LNCaP clone FGC (cell line): Measurements from ENCODE around the gene SRRT.

Source experiments
- DNase-seq: peaks from one replicate; pipeline ENCODE4 v3.0.0-alpha.2; 2011; ENCODE audit warnings: low read depth
- H3K4me3 ChIP-seq: 2 replicates; pipeline ENCODE4 v1.5.1; 2011; ENCODE audit warnings: mild to moderate bottlenecking, low read depth, low read length, control low read depth
- TF ChIP-seq, protein P1 (sequence below): IDR thresholded peaks from 2 replicates; pipeline ENCODE4 v1.5.1; 2012; ENCODE audit warnings: mild to moderate bottlenecking; ENCODE audit not compliant: control insufficient read depth, insufficient read depth; ENCODE audit errors: extremely low read depth

The SRRT gene

DNA sequence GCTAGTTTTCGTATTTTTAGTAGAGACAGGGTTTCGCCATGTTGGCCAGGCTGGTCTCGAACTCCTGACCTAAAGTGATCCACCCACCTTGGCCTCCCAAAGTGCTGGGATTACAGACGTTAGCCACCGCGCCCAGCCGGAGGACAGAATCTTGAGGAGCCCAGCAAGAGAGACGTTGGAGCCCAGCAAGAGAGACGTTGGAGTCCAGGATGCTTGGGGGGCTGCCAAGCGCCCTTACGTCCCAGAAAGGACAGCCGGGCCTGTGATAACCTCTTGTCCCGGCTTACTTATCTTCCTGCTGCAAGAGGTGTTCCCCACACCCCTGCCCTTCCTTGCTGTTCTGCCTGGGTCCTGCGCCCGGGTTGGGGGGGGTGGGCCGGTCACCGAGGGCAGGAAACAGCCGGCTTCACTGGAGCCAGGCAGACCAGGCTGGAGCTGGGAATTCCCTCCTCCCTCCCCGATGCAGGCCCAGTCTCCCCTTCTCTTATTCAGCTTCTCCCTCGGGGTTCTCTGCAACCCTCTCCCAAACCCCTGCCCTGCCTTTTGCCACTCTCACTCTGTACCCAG is 45.7 kb upstream of the SRRT start:
- no peak overlapping the region for H3K4me3 ChIP-seq
- DNase-seq, result no peak
- TF ChIP-seq, protein P1, sequence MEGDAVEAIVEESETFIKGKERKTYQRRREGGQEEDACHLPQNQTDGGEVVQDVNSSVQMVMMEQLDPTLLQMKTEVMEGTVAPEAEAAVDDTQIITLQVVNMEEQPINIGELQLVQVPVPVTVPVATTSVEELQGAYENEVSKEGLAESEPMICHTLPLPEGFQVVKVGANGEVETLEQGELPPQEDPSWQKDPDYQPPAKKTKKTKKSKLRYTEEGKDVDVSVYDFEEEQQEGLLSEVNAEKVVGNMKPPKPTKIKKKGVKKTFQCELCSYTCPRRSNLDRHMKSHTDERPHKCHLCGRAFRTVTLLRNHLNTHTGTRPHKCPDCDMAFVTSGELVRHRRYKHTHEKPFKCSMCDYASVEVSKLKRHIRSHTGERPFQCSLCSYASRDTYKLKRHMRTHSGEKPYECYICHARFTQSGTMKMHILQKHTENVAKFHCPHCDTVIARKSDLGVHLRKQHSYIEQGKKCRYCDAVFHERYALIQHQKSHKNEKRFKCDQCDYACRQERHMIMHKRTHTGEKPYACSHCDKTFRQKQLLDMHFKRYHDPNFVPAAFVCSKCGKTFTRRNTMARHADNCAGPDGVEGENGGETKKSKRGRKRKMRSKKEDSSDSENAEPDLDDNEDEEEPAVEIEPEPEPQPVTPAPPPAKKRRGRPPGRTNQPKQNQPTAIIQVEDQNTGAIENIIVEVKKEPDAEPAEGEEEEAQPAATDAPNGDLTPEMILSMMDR, result no peak

DNA sequence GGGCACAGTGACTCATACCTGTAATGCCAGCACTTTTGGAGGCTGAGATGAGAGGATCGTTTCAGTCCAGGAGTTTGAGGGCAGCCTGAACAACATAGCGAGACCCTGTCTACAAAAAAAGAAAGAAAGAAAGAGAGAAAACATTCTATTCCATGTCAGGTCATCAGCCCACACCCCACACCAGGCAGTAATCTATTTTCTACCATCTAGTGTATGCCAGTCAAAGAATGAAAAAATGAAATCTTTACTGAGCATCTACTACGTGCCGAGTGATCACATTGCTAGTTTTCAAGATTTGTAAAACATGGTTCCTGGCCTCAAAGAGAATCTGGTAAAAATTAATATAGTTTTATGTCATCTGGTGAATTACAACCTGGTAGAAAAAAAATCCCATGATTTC is 44.5 kb upstream of the SRRT start:
- DNase-seq, result no peak
- TF ChIP-seq, protein P1, result no peak
- H3K4me3 ChIP-seq, result no peak overlapping the region

- H3K4me3 ChIP-seq, result no peak overlapping the region
- no peak for DNase-seq
- TF ChIP-seq, protein P1, result no peak
Observed at GRCh38 chr7:100832281-100832633, 42.6 kb upstream of the SRRT start.

GRCh38 chr7:100835903-100836811 is 38.7 kb upstream of the SRRT start:
- TF ChIP-seq, protein P1, result no peak
- no peak overlapping the region for H3K4me3 ChIP-seq
- DNase-seq, result no peak

- no peak overlapping the region for H3K4me3 ChIP-seq
- TF ChIP-seq, protein P1, result no peak
- no peak for DNase-seq
Observed at GRCh38 chr7:100836812-100837098, 38.1 kb upstream of the SRRT start.

DNA sequence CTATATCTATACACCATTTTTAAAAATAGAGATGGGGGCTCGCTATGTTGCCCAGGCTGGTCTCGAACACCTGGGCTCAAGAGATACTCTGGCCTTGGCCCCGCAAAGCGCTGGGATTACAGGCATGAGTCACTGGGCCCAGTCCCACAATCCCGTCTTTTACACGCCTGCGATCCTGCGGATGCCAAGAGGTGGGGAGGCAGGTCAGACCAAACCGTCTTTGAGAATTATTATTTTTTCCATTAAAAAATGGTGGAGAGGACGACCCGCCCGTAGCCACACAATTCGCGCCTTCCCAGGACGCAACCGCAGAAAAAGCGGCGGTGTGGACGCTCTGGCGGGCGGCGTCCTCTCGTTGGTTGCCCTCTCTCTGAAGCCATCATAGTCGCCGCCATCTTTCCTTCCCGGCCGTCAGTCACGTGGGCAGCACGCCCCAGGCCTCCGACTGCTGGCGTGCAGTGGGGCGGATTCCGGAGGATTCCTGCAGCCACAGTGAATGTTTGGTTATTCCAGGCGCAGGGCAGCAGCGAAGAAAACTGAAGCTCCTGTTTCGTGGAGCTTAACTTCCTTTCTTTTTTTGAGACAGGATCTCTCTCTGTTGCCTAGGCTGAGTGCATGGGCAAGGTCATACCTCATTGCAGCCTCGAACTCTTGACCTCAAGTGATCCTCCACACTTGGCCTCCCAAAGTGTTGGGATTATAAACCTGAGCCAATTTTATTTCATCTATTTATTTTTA is 37.6 kb upstream of the SRRT start:
- H3K4me3 ChIP-seq, result no peak overlapping the region
- DNase-seq, result no peak
- TF ChIP-seq, protein P1, result no peak
